Fibroblast of mammary gland (primary cell): ENCODE data around the gene TSPOAP1.

Source experiments
- DNase-seq: peaks from one replicate; pipeline ENCODE4 v3.0.0-alpha.2; 2010; ENCODE audit warnings: low read depth
- H3K4me3 ChIP-seq: 2 replicates; pipeline ENCODE4 v1.5.1; 2011; ENCODE audit warnings: low read depth, mild to moderate bottlenecking, low read length, moderate library complexity; ENCODE audit not compliant: control insufficient read depth
- CTCF ChIP-seq: conservative IDR thresholded peaks from 2 replicates; pipeline ENCODE4 v1.5.1; 2011; ENCODE audit warnings: low read depth, low read length, inconsistent platforms; ENCODE audit not compliant: control insufficient read depth, insufficient read depth

Gene TSPOAP1

GRCh38 chr17:58269557-58270291 is 58.9 kb downstream of the TSPOAP1 start:
- no peak overlapping the region for H3K4me3 ChIP-seq

DNA sequence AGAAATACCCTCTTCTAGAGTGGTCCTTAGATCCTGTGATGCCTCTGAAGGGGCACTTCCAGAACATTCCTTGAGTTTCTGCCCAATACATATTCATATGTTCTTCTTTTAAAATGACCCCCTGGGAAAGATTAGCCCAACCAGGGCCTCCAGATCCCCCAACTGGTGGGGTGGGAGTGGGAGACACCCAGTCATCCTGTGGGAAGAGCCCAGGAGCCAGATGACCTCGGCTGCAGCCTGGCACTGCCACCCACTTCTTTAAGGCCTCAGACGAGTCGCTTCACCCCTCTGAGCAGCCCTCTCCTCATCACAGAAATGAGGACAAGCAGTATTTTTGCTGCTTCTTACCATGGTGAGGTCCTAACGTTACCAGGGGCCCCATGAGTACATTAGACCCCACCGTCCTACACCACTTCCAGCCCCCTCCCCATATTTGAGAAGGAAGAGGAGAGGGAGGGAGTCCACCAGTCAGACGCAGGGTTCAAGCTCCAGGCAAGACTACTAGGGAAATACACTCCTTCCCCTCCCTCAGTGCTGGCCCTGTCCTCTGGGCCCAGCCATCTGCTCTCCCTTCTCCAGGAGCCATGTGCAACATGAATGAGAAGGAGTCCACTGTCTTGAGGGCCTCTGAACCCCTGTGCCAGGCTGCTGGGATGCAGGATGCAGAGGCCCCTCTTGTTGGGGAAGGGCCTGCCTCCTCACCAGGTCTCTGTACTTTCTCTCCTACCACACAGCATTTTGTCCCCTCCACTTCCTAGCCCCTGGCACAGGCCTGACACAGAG is 59.6 kb downstream of the TSPOAP1 start:
- no peak for DNase-seq
- no peak for TF ChIP-seq CTCF
- no peak overlapping the region for H3K4me3 ChIP-seq

More at GRCh38 chr17:58269557-58270291, 58.9 kb downstream of the TSPOAP1 start:
- TF ChIP-seq CTCF, result no peak
- no peak for DNase-seq

GRCh38 chr17:58268326-58268725 is 60.3 kb downstream of the TSPOAP1 start:
- DNase-seq, result no peak
- TF ChIP-seq CTCF, result no peak
- H3K4me3 ChIP-seq, result no peak overlapping the region

GRCh38 chr17:58267347-58268324 is 61.0 kb downstream of the TSPOAP1 start:
- H3K4me3 ChIP-seq, result no peak overlapping the region
- TF ChIP-seq CTCF, result no peak
- no peak for DNase-seq

- no peak for TF ChIP-seq CTCF
- DNase-seq, result no peak
- H3K4me3 ChIP-seq, result no peak overlapping the region
These were observed 62.4 kb downstream of the TSPOAP1 start for GRCh38 chr17:58265902-58266875.
